LNCaP clone FGC (cell line): ENCODE data around the gene RAB10.

Experiments
- DNase-seq: peaks from one replicate; pipeline ENCODE4 v3.0.0-alpha.2; 2011; ENCODE audit warnings: low read depth
- H3K4me3 ChIP-seq: 2 replicates; pipeline ENCODE4 v1.5.1; 2011; ENCODE audit warnings: mild to moderate bottlenecking, low read depth, low read length, control low read depth
- CTCF ChIP-seq: IDR thresholded peaks from 2 replicates; pipeline ENCODE4 v1.5.1; 2012; ENCODE audit warnings: mild to moderate bottlenecking; ENCODE audit not compliant: control insufficient read depth, insufficient read depth; ENCODE audit errors: extremely low read depth

The RAB10 gene

GRCh38 chr2:26048791-26049190 is 14.9 kb downstream of the RAB10 start:
- no peak for TF ChIP-seq CTCF
- H3K4me3 ChIP-seq, result no peak overlapping the region
- DNase-seq, result no peak

- DNase-seq, result no peak
- H3K4me3 ChIP-seq, result no peak overlapping the region
- no peak for TF ChIP-seq CTCF
Observed at GRCh38 chr2:26049641-26050040, 15.8 kb downstream of the RAB10 start.

- DNase-seq, result no peak
- no peak for TF ChIP-seq CTCF
- no peak overlapping the region for H3K4me3 ChIP-seq
Observed at GRCh38 chr2:26052740-26053139, 18.9 kb downstream of the RAB10 start.

- H3K4me3 ChIP-seq, result no peak overlapping the region
- DNase-seq, result no peak
- no peak for TF ChIP-seq CTCF
Observed at GRCh38 chr2:26054598-26055348, 20.9 kb downstream of the RAB10 start.

- no peak overlapping the region for H3K4me3 ChIP-seq
- no peak for TF ChIP-seq CTCF
- no peak for DNase-seq
Observed at GRCh38 chr2:26058390-26058789, 24.5 kb downstream of the RAB10 start.

GRCh38 chr2:26059542-26059941 is 25.7 kb downstream of the RAB10 start:
- no peak overlapping the region for H3K4me3 ChIP-seq
- no peak for DNase-seq
- TF ChIP-seq CTCF, result no peak

- no peak for DNase-seq
- H3K4me3 ChIP-seq, result no peak overlapping the region
- TF ChIP-seq CTCF, result no peak
Observed at GRCh38 chr2:26061539-26061938, 27.7 kb downstream of the RAB10 start.
